Measurements from ENCODE around the gene CKS1B. TPM values are rescaled to one million over a fixed set of nuclear protein-coding genes. Genes with fewer than 3 reads are reported as not detected.

The CKS1B gene
- total and polyA plus RNA-seq, 9 donors: 57.1 to 84.9 (median 69.9) TPM

GRCh38 chr1:155024315-155024714 lies 49.8 kb downstream of the CKS1B start:
- H3K9me3 ChIP-seq (replicated peaks; ENCODE audit: control insufficient read depth, low read depth, low read length): no peaks in the 10 kb centered on the region
- H3K36me3 ChIP-seq (ENCODE audit: control insufficient read depth, insufficient read depth, low read length): no peaks in the 10 kb centered on the region
- H3K27ac ChIP-seq (ENCODE audit: low read length): no peak overlapping the region
- no peaks in the 10 kb centered on the region for H3K4me1 ChIP-seq (ENCODE audit: control insufficient read depth, insufficient read depth, low read length)
- 87% methylated on average over 6 of the region's 9 CpGs for WGBS (ENCODE audit: insufficient coverage)
- no peaks in the 10 kb centered on the region for H3K27me3 ChIP-seq (ENCODE audit: control insufficient read depth, insufficient read depth, low read length)
- DNase-seq: no peak
- no peak overlapping the region for H3K4me3 ChIP-seq (ENCODE audit: low read length)

GRCh38 chr1:155026154-155026553 lies 51.7 kb downstream of the CKS1B start:
- no peak overlapping the region for H3K27ac ChIP-seq (ENCODE audit: low read length)
- WGBS (ENCODE audit: insufficient coverage): 38% methylated on average over 5 of the region's 9 CpGs
- no peaks in the 10 kb centered on the region for H3K9me3 ChIP-seq (replicated peaks; ENCODE audit: control insufficient read depth, low read depth, low read length)
- DNase-seq: no peak
- no peaks in the 10 kb centered on the region for H3K27me3 ChIP-seq (ENCODE audit: control insufficient read depth, insufficient read depth, low read length)
- no peaks in the 10 kb centered on the region for H3K4me1 ChIP-seq (ENCODE audit: control insufficient read depth, insufficient read depth, low read length)
- H3K36me3 ChIP-seq (ENCODE audit: control insufficient read depth, insufficient read depth, low read length): no peaks in the 10 kb centered on the region
- H3K4me3 ChIP-seq (ENCODE audit: low read length): no peak overlapping the region

GRCh38 chr1:155026588-155026987 lies 52.1 kb downstream of the CKS1B start:
- 88% methylated on average over 6 of the region's 6 CpGs for WGBS (ENCODE audit: insufficient coverage)
- Histone ChIP-seq H3K9me3 (replicated peaks; ENCODE audit: control insufficient read depth, low read depth, low read length) (no peaks in the 10 kb centered on the region), H3K27ac (ENCODE audit: low read length) (no peak overlapping the region)

More at GRCh38 chr1:155026588-155026987, 52.1 kb downstream of the CKS1B start:
- Histone ChIP-seq H3K4me1 (ENCODE audit: control insufficient read depth, insufficient read depth, low read length) (no peaks in the 10 kb centered on the region), H3K4me3 (ENCODE audit: low read length) (no peak overlapping the region), H3K27me3 (ENCODE audit: control insufficient read depth, insufficient read depth, low read length) (no peaks in the 10 kb centered on the region), H3K36me3 (ENCODE audit: control insufficient read depth, insufficient read depth, low read length) (no peaks in the 10 kb centered on the region)
- no peak for DNase-seq

Other genes with a start within 250 kb of the CKS1B start
- 5.1 TPM for gene KCNN3, start 104.4 kb upstream of the CKS1B start, total RNA-seq
- gene KCNN3, start 104.4 kb upstream of the CKS1B start, polyA plus RNA-seq (ENCODE audit: insufficient read depth in 1 of 8, insufficient read length in 8 of 8, low replicate concordance in 1 of 8): 1 to 10 TPM; 6.4 to 9.6 (median 8.1) TPM
- gene PMVK, start 38.0 kb upstream of the CKS1B start, total RNA-seq: 10.3 TPM
- gene PMVK, start 38.0 kb upstream of the CKS1B start, polyA plus RNA-seq (ENCODE audit: insufficient read depth in 1 of 8, insufficient read length in 8 of 8, low replicate concordance in 1 of 8): 10 to 100 TPM; 31.0 to 38.7 (median 33.9) TPM
- gene PBXIP1, start 18.6 kb upstream of the CKS1B start, total RNA-seq: 160 TPM
- 100 to 1,000 TPM; 109 to 161 (median 145) TPM for gene PBXIP1, start 18.6 kb upstream of the CKS1B start, polyA plus RNA-seq (ENCODE audit: insufficient read depth in 1 of 8, insufficient read length in 8 of 8, low replicate concordance in 1 of 8)
- 17.1 TPM for gene PYGO2, start 12.9 kb upstream of the CKS1B start, total RNA-seq
- 10 to 100 TPM; 27.1 to 32.1 (median 29.6) TPM for gene PYGO2, start 12.9 kb upstream of the CKS1B start, polyA plus RNA-seq (ENCODE audit: insufficient read depth in 1 of 8, insufficient read length in 8 of 8, low replicate concordance in 1 of 8)
- 69.9 TPM for gene SHC1, start 3.9 kb upstream of the CKS1B start, total RNA-seq
- 100 to 1,000 TPM in 2 of 8 donors, 10 to 100 TPM in 6; 59.3 to 118 (median 91.3) TPM for gene SHC1, start 3.9 kb upstream of the CKS1B start, polyA plus RNA-seq (ENCODE audit: insufficient read depth in 1 of 8, insufficient read length in 8 of 8, low replicate concordance in 1 of 8)
- 21.9 TPM for gene FLAD1, start 8.7 kb downstream of the CKS1B start, total RNA-seq
- gene FLAD1, start 8.7 kb downstream of the CKS1B start, polyA plus RNA-seq (ENCODE audit: insufficient read depth in 1 of 8, insufficient read length in 8 of 8, low replicate concordance in 1 of 8): 10 to 100 TPM; 16.7 to 21.6 (median 20.1) TPM
- 0.40 TPM for gene LENEP, start 18.9 kb downstream of the CKS1B start, total RNA-seq
- gene LENEP, start 18.9 kb downstream of the CKS1B start, polyA plus RNA-seq (ENCODE audit: insufficient read depth in 1 of 8, insufficient read length in 8 of 8, low replicate concordance in 1 of 8): under 1 TPM in 3 of 8 donors, not detected in 5; 0.24 to 0.39 (median 0.30) TPM
- gene ZBTB7B, start 28.1 kb downstream of the CKS1B start, total RNA-seq: 7.6 TPM
- gene ZBTB7B, start 28.1 kb downstream of the CKS1B start, polyA plus RNA-seq (ENCODE audit: insufficient read depth in 1 of 8, insufficient read length in 8 of 8, low replicate concordance in 1 of 8): 10 to 100 TPM in 2 of 8 donors, 1 to 10 TPM in 6; 6.6 to 11.3 (median 9.5) TPM
- gene DCST2, start 59.1 kb downstream of the CKS1B start, total RNA-seq: 0.49 TPM
- 1 to 10 TPM in 3 of 8 donors, under 1 TPM in 5; 0.58 to 1.6 (median 0.84) TPM for gene DCST2, start 59.1 kb downstream of the CKS1B start, polyA plus RNA-seq (ENCODE audit: insufficient read depth in 1 of 8, insufficient read length in 8 of 8, low replicate concordance in 1 of 8)
- gene DCST1, start 59.1 kb downstream of the CKS1B start, total RNA-seq: not detected
- under 1 TPM; 0.10 to 0.30 (median 0.16) TPM for gene DCST1, start 59.1 kb downstream of the CKS1B start, polyA plus RNA-seq (ENCODE audit: insufficient read depth in 1 of 8, insufficient read length in 8 of 8, low replicate concordance in 1 of 8)
- 41.8 TPM for gene ADAM15, start 76.6 kb downstream of the CKS1B start, total RNA-seq
- gene ADAM15, start 76.6 kb downstream of the CKS1B start, polyA plus RNA-seq (ENCODE audit: insufficient read depth in 1 of 8, insufficient read length in 8 of 8, low replicate concordance in 1 of 8): 10 to 100 TPM; 57.9 to 83.2 (median 70.8) TPM
- gene EFNA4, start 89.1 kb downstream of the CKS1B start, total RNA-seq: 7.5 TPM
- gene EFNA4, start 89.1 kb downstream of the CKS1B start, polyA plus RNA-seq (ENCODE audit: insufficient read depth in 1 of 8, insufficient read length in 8 of 8, low replicate concordance in 1 of 8): 1 to 10 TPM; 5.6 to 9.5 (median 6.8) TPM
- gene EFNA3, start 104.2 kb downstream of the CKS1B start, total RNA-seq: 2.1 TPM
- gene EFNA3, start 104.2 kb downstream of the CKS1B start, polyA plus RNA-seq (ENCODE audit: insufficient read depth in 1 of 8, insufficient read length in 8 of 8, low replicate concordance in 1 of 8): 1 to 10 TPM; 1.7 to 3.9 (median 2.3) TPM
- gene EFNA1, start 153.2 kb downstream of the CKS1B start, total RNA-seq: 15.3 TPM
- 10 to 100 TPM; 18.3 to 37.5 (median 24.9) TPM for gene EFNA1, start 153.2 kb downstream of the CKS1B start, polyA plus RNA-seq (ENCODE audit: insufficient read depth in 1 of 8, insufficient read length in 8 of 8, low replicate concordance in 1 of 8)
- 18.6 TPM for gene SLC50A1, start 161.2 kb downstream of the CKS1B start, total RNA-seq
- gene SLC50A1, start 161.2 kb downstream of the CKS1B start, polyA plus RNA-seq (ENCODE audit: insufficient read depth in 1 of 8, insufficient read length in 8 of 8, low replicate concordance in 1 of 8): 10 to 100 TPM; 18.6 to 26.2 (median 21.4) TPM
- 21.1 TPM for gene DPM3, start 165.8 kb downstream of the CKS1B start, total RNA-seq
- 10 to 100 TPM; 20.1 to 27.9 (median 23.6) TPM for gene DPM3, start 165.8 kb downstream of the CKS1B start, polyA plus RNA-seq (ENCODE audit: insufficient read depth in 1 of 8, insufficient read length in 8 of 8, low replicate concordance in 1 of 8)
- gene KRTCAP2, start 198.6 kb downstream of the CKS1B start, total RNA-seq: 70.4 TPM
- gene KRTCAP2, start 198.6 kb downstream of the CKS1B start, polyA plus RNA-seq (ENCODE audit: insufficient read depth in 1 of 8, insufficient read length in 8 of 8, low replicate concordance in 1 of 8): 10 to 100 TPM; 74.7 to 89.5 (median 87.6) TPM
- gene TRIM46, start 199.2 kb downstream of the CKS1B start, total RNA-seq: 0.22 TPM
- under 1 TPM; 0.29 to 0.81 (median 0.57) TPM for gene TRIM46, start 199.2 kb downstream of the CKS1B start, polyA plus RNA-seq (ENCODE audit: insufficient read depth in 1 of 8, insufficient read length in 8 of 8, low replicate concordance in 1 of 8)
- 85.5 TPM for gene THBS3, start 233.2 kb downstream of the CKS1B start, total RNA-seq
- gene THBS3, start 233.2 kb downstream of the CKS1B start, polyA plus RNA-seq (ENCODE audit: insufficient read depth in 1 of 8, insufficient read length in 8 of 8, low replicate concordance in 1 of 8): 10 to 100 TPM; 62.8 to 83.2 (median 70.4) TPM
- 19.7 TPM for gene MTX1, start 234.0 kb downstream of the CKS1B start, total RNA-seq
- gene MTX1, start 234.0 kb downstream of the CKS1B start, polyA plus RNA-seq (ENCODE audit: insufficient read depth in 1 of 8, insufficient read length in 8 of 8, low replicate concordance in 1 of 8): 10 to 100 TPM; 19.6 to 24.5 (median 21.8) TPM